ENCODE measurements around the gene PTPRE.

The PTPRE gene

GRCh38 chr10:127883516-127883915, 23.4 kb upstream of the PTPRE start:
- DNase-seq (ENCODE audit: low read depth): no peak

- DNase-seq (ENCODE audit: low read depth): no peak
Observed at GRCh38 chr10:127884501-127884900, 22.4 kb upstream of the PTPRE start.

GRCh38 chr10:127886371-127887051, 20.4 kb upstream of the PTPRE start:
- no peak for DNase-seq (ENCODE audit: low read depth)

GRCh38 chr10:127887541-127888415, 19.1 kb upstream of the PTPRE start:
- no peak for DNase-seq (ENCODE audit: low read depth)

- DNase-seq (ENCODE audit: low read depth): no peak
Observed at GRCh38 chr10:127888521-127889312, 18.2 kb upstream of the PTPRE start.

GRCh38 chr10:127889605-127890195, 17.2 kb upstream of the PTPRE start:
- no peak for DNase-seq (ENCODE audit: low read depth)

GRCh38 chr10:127890216-127890615, 16.7 kb upstream of the PTPRE start:
- no peak for DNase-seq (ENCODE audit: low read depth)

GRCh38 chr10:127890832-127891334, 16.0 kb upstream of the PTPRE start:
- DNase-seq (ENCODE audit: low read depth): no peak

- no peak for DNase-seq (ENCODE audit: low read depth)
Observed at GRCh38 chr10:127892743-127893142, 14.2 kb upstream of the PTPRE start, which contains the start of gene CLRN3. CLRN3 (minus strand) TSS chr10:127892941; CDS start chr10:127892784, 157 bp downstream.

- DNase-seq (ENCODE audit: low read depth): no peak
Observed at GRCh38 chr10:127894146-127894545, 12.8 kb upstream of the PTPRE start.

- no peak for DNase-seq (ENCODE audit: low read depth)
Observed at GRCh38 chr10:127896590-127896989, 10.3 kb upstream of the PTPRE start.

GRCh38 chr10:127897177-127897576, 9.7 kb upstream of the PTPRE start:
- DNase-seq (ENCODE audit: low read depth): no peak

GRCh38 chr10:127899766-127900387, 7.0 kb upstream of the PTPRE start:
- no peak for DNase-seq (ENCODE audit: low read depth)

- DNase-seq (ENCODE audit: low read depth): no peak
Observed at GRCh38 chr10:127903789-127904188, 3.1 kb upstream of the PTPRE start.

GRCh38 chr10:127904311-127905000, 2.4 kb upstream of the PTPRE start:
- DNase-seq (ENCODE audit: low read depth): no peak

- no peak for DNase-seq (ENCODE audit: low read depth)
Observed at GRCh38 chr10:127905001-127905847, 1.7 kb upstream of the PTPRE start.

GRCh38 chr10:127905848-127906261, 1.0 kb upstream of the PTPRE start:
- no peak for DNase-seq (ENCODE audit: low read depth)

- DNase-seq (ENCODE audit: low read depth): no peak
Observed at GRCh38 chr10:127907411-127908105, 655 bp downstream of the PTPRE start.
